Esophagus squamous epithelium (tissue), 5 donors: Measurements from ENCODE around the gene MT1HL1. TPM values are rescaled to one million over a fixed set of nuclear protein-coding genes. Genes with fewer than 3 reads are reported as not detected.

Source experiments
- DNase-seq: peaks from one replicate; lab custom pipeline; 2025; lab: John Stamatoyannopoulos, UW
- H3K27ac ChIP-seq, 4 donors: fragments of 200-600 bp; sonication (generic); one replicate each; pipeline ENCODE4 v1.5.1; 2016 to 2019; ENCODE audit warnings: mild to moderate bottlenecking in 1 of 4
- H3K27me3 ChIP-seq, 4 donors: fragments of 200-600 bp; sonication (generic); 1 replicate in 3 of 4; 2 replicates in 1 of 4; pipeline versions ENCODE4 v1.5.1 to v1.6.0; 2017 to 2021; ENCODE audit warnings: antibody characterized with exemption in 1 of 4
- H3K36me3 ChIP-seq, 3 donors: fragments of 200-600 bp; sonication (generic); one replicate each; pipeline ENCODE4 v1.5.1; 2016 to 2019
- H3K4me1 ChIP-seq, 3 donors: fragments of 200-600 bp; sonication (generic); one replicate each; pipeline ENCODE4 v1.5.1; 2017 to 2019
- H3K4me3 ChIP-seq, 4 donors: fragments of 200-600 bp; sonication (generic); 1 replicate in 3 of 4; 2 replicates in 1 of 4; pipeline ENCODE4 v1.5.1; 2016 to 2019; ENCODE audit warnings: mild to moderate bottlenecking in 2 of 4, moderate library complexity in 1 of 4
- H3K9me3 ChIP-seq, 3 donors: fragments of 200-600 bp; sonication (generic); one replicate each; pipeline ENCODE4 v1.5.1; 2016 to 2019
- POLR2A ChIP-seq, 4 donors: fragments of 450-650 bp; IDR thresholded peaks; one replicate each; pipeline ENCODE4 v1.6.1; 2017; ENCODE audit warnings: antibody characterized with exemption in 4 of 4, mild to moderate bottlenecking in 4 of 4, moderate library complexity in 3 of 4
- WGBS, 2 donors: methylation state at CpG; one replicate each; pipeline ENCODE4 v1.1.5; 2018; 5-methylcytosine and 5-hydroxymethylcytosine counted together
- intact Hi-C: fragments of 100-400 bp; cut with DNase I; formaldehyde crosslinking; loops from one replicate; pipeline ENCODE4 v1.15.0; 2022
- total RNA-seq, 4 donors: library from RNA; depleted of rRNA; stranded (reverse); fragments of >200 nt; gene quantifications; one replicate each; pipeline ENCODE4 v1.1.0, GENCODE V29; 2016
- TF ChIP-seq, protein P1 (sequence below), 6 experiments: fragments of 450-650 bp in 4 of 6; fragments of 200-600 bp in 2 of 6; sonication (generic) in 2 of 6; IDR thresholded peaks; one replicate each; pipeline ENCODE4 v1.5.1; 2016 to 2019; ENCODE audit warnings: antibody characterized with exemption in 6 of 6, mild to moderate bottlenecking in 4 of 6, moderate library complexity in 4 of 6
- donor health status: DM: yes; HTN: yes; CAD: no.

Gene MT1HL1
- not detected for total RNA-seq

DNA sequence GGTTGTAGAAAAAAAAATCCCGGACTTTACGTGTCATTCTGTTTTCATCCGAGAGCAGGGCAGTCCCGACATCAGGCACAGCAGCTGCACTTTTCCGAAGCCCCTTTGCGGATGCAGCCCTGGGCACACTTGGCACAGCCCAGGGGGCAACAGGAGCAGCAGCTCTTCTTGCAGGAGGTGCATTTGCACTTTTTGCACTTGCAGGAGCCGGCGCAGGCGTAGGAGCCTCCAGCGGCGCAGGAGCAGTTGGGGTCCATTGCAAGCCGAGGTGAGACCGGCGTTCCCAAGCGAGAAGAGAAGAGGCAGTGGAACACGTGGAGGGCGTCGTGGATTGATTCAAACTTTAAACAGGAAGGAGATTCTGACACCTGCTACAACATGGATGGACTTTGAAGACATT lies at the start of gene MT1HL1:
TSS of gene MT1HL1 (minus strand) at position 326 of the 400 bp plus-strand sequence. CDS start at position 257, 69 bp downstream.
- Histone ChIP-seq H3K27me3 (no peaks in the 10 kb centered on the region), H3K4me3 (no peak within 1 kb of the TSS), H3K4me1 (no peaks in the 10 kb centered on the region), H3K36me3 (no peaks in the 10 kb centered on the region), H3K27ac (no peak within 1 kb of the TSS), H3K9me3 (no peaks in the 10 kb centered on the region)
- TF ChIP-seq, protein P1, sequence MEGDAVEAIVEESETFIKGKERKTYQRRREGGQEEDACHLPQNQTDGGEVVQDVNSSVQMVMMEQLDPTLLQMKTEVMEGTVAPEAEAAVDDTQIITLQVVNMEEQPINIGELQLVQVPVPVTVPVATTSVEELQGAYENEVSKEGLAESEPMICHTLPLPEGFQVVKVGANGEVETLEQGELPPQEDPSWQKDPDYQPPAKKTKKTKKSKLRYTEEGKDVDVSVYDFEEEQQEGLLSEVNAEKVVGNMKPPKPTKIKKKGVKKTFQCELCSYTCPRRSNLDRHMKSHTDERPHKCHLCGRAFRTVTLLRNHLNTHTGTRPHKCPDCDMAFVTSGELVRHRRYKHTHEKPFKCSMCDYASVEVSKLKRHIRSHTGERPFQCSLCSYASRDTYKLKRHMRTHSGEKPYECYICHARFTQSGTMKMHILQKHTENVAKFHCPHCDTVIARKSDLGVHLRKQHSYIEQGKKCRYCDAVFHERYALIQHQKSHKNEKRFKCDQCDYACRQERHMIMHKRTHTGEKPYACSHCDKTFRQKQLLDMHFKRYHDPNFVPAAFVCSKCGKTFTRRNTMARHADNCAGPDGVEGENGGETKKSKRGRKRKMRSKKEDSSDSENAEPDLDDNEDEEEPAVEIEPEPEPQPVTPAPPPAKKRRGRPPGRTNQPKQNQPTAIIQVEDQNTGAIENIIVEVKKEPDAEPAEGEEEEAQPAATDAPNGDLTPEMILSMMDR (IDR thresholded peaks at IDR 0.05), result no peak
- no peak for TF ChIP-seq POLR2A (IDR thresholded peaks at IDR 0.05)
- no peak for DNase-seq
- intact Hi-C loops, result no loop called here
- WGBS, 2 donors, result 85 to 89% methylated on average over 8 to 18 of the region's 18 CpGs

DNA sequence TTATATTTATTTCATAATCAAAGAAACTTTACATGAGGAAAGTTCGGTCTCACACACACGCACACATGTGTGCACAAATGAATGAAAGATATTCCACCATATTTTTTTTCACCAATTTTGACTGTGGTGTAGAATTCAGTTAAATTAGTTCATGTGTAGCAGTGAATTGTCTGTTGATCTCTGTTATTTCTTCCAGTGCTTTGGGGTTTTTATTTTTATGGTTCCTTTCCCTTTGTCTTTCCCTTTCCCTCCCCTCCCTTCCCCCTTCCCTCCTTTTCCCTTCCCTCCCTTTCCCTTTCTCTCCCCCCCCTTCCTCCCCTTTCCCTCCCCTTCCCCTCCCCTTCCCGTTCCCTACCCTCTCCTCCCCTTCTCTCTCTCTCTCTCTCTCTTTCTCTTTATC lies 46.7 kb upstream of the MT1HL1 start:
- H3K4me3 ChIP-seq, result no peak overlapping the region
- intact Hi-C loops, result no loop called here
- no peak for DNase-seq
- H3K36me3 ChIP-seq, result no peaks in the 10 kb centered on the region
- TF ChIP-seq, protein P1 (IDR thresholded peaks at IDR 0.05), result no peak
- no peak for TF ChIP-seq POLR2A (IDR thresholded peaks at IDR 0.05)
- WGBS, 2 donors, result 67% methylated on average over 3 of the region's 3 CpGs
- no peaks in the 10 kb centered on the region for H3K4me1 ChIP-seq
- H3K27ac ChIP-seq, result no peak overlapping the region
- peaks cover 0 to 18% (median 0%) of the 10 kb centered on the region in 4 donors for H3K27me3 ChIP-seq
- H3K9me3 ChIP-seq, result no peaks in the 10 kb centered on the region

DNA sequence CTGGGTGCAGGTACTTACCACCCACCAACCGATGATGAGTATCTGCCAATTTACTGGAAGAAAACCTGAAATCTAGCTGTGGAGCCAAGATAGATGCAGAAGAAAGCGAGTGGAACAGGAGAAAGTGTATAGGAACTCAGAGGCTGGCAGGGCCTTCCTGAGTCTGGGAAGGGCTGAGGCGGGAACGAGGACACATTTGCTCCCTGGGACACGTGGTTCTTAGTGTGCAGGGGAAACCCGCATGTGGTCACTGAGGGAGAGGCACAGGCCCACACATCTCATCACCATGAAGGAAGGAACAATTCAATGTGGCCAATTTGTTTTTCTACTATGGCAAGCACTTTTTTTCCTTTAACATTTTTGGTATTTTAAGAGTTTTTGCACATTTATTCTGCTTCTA lies 45.9 kb upstream of the MT1HL1 start:
- Histone ChIP-seq H3K4me3 (no peak overlapping the region), H3K4me1 (no peaks in the 10 kb centered on the region), H3K9me3 (no peaks in the 10 kb centered on the region), H3K27ac (no peak overlapping the region), H3K36me3 (no peaks in the 10 kb centered on the region), H3K27me3 (peaks cover 0 to 21% (median 0%) of the 10 kb centered on the region in 4 donors)
- 65 to 74% methylated on average over 5 to 6 of the region's 6 CpGs for WGBS, 2 donors
- intact Hi-C loops, result no loop called here
- no peak for DNase-seq
- TF ChIP-seq, protein P1 (IDR thresholded peaks at IDR 0.05), result no peak
- TF ChIP-seq POLR2A (IDR thresholded peaks at IDR 0.05), result no peak

DNA sequence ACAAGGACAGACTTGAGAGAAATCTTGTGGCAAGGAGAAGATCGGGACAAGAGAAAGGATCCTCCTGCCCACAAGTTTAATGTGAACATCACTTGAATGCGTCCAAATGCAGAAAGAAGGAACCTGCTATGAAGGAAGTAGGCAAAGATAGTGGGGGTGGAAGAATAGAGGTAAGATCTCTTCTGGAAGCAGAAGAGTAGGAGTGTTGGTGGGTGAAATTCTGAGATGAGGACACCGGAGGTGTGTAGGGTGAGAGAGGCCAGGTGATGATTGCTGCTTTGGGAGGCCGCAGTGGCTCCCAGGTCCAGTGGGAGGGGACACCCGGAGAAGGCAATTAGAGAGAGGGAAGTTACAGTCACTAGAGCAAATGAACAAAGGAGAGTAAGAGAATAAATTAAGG lies 44.6 kb upstream of the MT1HL1 start:
- H3K27ac ChIP-seq, result no peak overlapping the region
- 76 to 85% methylated on average over 5 of the region's 5 CpGs for WGBS, 2 donors
- H3K27me3 ChIP-seq, result peaks cover 0 to 35% (median 0%) of the 10 kb centered on the region in 4 donors
- H3K9me3 ChIP-seq, result no peaks in the 10 kb centered on the region
- intact Hi-C loops, result no loop called here
- H3K36me3 ChIP-seq, result no peaks in the 10 kb centered on the region
- H3K4me3 ChIP-seq, result no peak overlapping the region
- no peak for DNase-seq
- H3K4me1 ChIP-seq, result peaks cover 0 to under 1% (median 0%) of the 10 kb centered on the region in 3 donors
- TF ChIP-seq, protein P1 (IDR thresholded peaks at IDR 0.05), result no peak
- no peak for TF ChIP-seq POLR2A (IDR thresholded peaks at IDR 0.05)

DNA sequence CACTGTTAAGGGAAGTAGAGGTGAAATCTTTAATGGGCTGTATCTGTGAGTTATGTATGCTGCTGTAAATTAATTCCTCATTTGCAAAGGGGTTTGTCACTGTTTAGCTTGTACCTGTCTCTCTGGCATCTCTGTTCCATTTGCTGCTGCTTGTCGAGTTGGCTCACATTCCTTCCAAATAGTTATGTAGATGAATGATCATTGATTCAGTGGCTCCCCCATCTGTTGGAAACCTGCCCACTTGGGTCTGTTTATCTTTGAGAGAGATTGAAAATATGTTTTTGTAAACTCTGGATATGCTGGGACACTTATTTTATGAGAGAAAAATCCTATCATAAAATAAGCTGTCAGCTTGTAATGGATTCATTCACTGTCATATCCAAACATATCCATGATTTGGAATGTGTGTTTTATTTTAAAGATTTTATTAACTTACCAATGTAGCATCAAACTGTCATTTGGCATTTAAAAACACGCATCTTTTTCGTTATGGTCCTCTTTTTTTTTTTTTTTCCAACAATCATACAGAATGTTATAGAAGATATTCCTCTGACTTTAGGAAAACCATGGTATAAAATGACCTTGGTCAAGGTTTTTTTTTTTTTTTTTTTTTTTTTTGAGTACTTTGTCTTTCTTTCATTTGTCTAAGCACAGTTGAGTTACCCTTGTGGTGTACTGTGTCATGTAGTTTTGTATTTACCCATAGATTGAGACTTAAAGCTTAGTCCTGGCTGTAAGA lies 41.2 kb upstream of the MT1HL1 start:
- H3K9me3 ChIP-seq, result no peaks in the 10 kb centered on the region
- H3K27ac ChIP-seq, result no peak overlapping the region
- peaks cover 3 to 25% (median 3%) of the 10 kb centered on the region in 3 donors for H3K4me1 ChIP-seq
- H3K4me3 ChIP-seq, result no peak overlapping the region
- no peak for DNase-seq
- peaks cover 0 to 69% (median 4%) of the 10 kb centered on the region in 4 donors for H3K27me3 ChIP-seq
- WGBS, 2 donors, result 18 to 35% methylated on average over 3 of the region's 3 CpGs
- intact Hi-C loops, result no loop called here
- no peaks in the 10 kb centered on the region for H3K36me3 ChIP-seq
- no peak for TF ChIP-seq POLR2A (IDR thresholded peaks at IDR 0.05)
- TF ChIP-seq, protein P1 (IDR thresholded peaks at IDR 0.05), result no peak
